Ovary (tissue), 3 donors: ENCODE measurements around the gene IL6R.

ENCODE experiments used
- POLR2A ChIP-seq: fragments of 450-650 bp; IDR thresholded peaks from one replicate; pipeline ENCODE4 v1.6.1; 2017; ENCODE audit warnings: antibody characterized with exemption, mild to moderate bottlenecking, moderate library complexity
- TF ChIP-seq, protein P1 (sequence below), 3 donors: fragments of 450-650 bp in 2 of 3; fragments of 200-600 bp in 1 of 3; IDR thresholded peaks; one replicate each; pipeline versions ENCODE4 v1.5.1 to v1.8.0; 2016 to 2022; ENCODE audit warnings: antibody characterized with exemption in 3 of 3, mild to moderate bottlenecking in 1 of 3
- donor health status: DM: no; HTN: no; CAD: no.

DNA sequence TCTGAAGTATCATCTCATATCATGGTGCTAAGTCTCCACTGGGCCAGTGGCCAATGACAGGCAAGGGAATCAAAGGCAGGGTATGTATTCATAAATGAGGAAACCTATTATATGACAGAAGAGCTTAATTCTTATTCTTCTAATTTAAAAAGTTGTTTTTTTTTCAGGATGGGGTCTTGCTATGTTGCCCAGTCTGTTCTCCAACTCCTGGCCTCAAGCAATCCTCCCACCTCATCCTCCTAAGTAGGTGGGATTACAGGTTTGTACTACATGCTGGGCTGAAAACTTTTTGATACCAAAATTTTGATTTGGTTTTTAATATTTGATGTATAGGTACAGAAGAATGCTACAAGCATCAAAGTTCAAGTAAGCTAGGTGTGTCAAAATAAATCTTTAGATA lies 44.9 kb upstream of the IL6R start:
- TF ChIP-seq, protein P1, sequence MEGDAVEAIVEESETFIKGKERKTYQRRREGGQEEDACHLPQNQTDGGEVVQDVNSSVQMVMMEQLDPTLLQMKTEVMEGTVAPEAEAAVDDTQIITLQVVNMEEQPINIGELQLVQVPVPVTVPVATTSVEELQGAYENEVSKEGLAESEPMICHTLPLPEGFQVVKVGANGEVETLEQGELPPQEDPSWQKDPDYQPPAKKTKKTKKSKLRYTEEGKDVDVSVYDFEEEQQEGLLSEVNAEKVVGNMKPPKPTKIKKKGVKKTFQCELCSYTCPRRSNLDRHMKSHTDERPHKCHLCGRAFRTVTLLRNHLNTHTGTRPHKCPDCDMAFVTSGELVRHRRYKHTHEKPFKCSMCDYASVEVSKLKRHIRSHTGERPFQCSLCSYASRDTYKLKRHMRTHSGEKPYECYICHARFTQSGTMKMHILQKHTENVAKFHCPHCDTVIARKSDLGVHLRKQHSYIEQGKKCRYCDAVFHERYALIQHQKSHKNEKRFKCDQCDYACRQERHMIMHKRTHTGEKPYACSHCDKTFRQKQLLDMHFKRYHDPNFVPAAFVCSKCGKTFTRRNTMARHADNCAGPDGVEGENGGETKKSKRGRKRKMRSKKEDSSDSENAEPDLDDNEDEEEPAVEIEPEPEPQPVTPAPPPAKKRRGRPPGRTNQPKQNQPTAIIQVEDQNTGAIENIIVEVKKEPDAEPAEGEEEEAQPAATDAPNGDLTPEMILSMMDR (IDR thresholded peaks at IDR 0.05), result no peak
- no peak for TF ChIP-seq POLR2A
